HG03439 (cell line): ENCODE measurements around the gene ACTL10.
"Not testable (repeated sequence)": the region's sequence is repeated elsewhere in the genome, so short reads cannot be mapped to it uniquely, and the experiment has no call there.

Experiments
- ATAC-seq: cut with Tn5 transposase; IDR thresholded peaks from one replicate; pipeline ENCODE4 v1.9.1; 2021; ENCODE audit warnings: mild to moderate bottlenecking, moderate library complexity; ENCODE audit not compliant: unreplicated experiment

The ACTL10 gene

DNA sequence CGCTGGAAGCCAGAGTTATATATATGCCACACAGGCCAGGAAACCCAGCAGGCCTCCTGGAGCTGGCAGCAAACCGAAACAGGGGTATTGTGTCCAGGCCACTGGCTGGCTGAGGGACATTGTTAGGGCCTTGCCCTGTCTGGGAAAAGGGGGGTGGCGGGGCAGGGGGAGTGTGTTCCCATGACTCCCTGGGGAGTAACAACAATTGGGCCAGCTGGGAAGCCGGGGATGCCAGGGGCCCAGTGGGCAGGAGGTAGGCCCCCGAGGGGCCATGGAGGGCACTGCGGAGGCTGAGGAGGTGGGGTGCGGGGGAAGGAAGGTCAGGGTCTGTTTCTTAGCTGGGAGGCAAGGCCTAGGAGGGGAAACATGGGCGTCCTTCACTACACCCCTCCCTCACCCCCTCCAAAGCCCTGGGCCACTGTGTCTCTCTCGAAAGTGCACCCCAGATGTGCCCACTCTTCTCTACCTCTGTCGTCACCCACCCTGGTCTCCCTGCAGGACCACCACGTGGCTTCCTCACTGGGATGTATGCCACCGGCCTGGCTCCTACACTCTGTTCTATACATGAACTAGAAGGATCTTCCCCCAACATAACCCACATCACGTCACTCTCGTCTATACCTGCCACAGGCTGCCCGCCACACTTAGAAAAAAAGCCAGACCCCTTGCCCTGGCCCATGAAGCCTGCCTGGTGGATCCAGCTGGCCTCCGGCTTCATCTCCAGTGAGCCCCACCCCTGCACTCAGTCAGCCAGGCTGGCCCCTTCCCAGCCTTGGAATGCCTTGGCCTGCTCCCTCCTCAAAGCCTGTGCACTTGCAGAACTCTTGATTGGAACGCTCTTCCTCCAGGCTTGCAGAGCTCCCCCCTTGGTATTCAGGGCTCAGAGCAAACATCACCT is 27.2 kb downstream of the ACTL10 start:
- ATAC-seq: no peak

DNA sequence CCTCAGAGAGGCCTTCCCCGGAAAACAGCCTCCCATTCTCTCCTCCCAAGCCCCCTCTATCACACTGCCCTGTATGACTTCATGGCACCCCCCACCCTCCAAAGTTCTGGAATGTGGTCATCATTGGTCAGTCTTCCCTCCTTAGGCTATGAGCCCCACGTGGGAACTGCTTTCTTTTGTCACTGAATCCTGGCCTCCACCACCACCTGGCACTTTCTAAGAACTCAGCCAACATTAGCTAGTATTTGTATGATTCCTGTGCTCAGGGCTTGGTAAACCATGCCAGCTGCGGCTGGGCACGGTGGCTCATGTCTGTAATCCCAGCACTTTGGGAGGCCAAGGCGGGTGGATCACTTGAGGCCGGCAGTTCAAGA is 27.9 kb downstream of the ACTL10 start:
- ATAC-seq: no peak

DNA sequence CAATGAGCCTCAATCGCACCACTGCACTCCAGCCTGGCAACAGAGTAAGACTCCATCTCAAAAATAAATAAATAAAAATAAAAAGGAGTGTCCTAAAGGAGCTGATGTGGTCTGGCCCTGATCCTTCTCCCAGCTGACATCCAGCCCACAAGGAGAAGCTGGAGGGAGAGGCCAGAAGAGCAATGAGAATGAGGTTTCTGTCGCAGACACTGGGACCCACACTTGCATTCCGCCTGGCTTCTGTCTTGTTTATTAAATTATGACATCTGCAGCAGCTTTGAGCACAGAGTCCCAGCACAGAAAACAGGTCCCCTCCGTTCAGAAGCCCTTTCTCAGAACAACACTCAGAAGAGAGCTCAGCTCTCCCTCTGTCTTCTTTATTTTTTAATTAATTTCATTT is 29.7 kb downstream of the ACTL10 start:
- ATAC-seq: no peak

DNA sequence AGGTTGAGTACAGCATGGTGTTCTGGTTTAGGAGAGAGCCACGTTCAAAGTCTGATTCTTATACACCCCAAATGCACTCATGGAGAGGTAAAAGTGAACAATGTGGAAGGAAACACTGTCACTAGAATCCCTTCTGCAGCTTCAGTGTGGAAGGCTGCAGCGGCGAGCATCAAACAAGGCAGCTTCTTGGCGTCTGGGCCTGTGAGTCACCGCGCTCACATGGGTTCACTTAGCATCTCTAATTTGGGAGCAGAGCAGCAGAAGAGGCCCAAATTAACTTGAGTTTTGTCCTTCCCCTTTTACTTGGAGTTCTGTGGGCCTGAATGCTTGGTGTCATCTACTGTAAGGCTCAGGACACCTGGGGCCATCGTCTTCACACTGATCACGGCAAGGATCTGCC is 30.4 kb downstream of the ACTL10 start:
- ATAC-seq: no peak

DNA sequence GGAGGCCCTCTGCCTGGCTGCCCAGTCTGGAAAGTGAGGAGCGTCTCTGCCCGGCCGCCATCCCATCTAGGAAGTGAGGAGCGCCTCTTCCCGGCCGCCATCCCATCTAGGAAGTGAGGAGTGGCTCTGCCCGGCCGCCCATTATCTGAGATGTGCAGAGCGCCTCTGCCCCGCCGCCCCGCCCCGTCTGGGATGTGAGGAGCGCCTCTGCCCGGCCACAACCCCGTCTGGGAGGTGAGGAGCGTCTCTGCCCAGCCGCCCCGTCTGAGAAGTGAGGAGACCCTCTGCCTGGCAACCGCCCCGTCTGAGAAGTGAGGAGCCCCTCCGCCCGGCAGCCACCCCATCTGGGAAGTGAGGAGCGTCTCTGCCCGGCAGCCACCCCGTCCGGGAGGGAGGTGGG is 32.2 kb downstream of the ACTL10 start:
- not testable (repeated sequence) for ATAC-seq

DNA sequence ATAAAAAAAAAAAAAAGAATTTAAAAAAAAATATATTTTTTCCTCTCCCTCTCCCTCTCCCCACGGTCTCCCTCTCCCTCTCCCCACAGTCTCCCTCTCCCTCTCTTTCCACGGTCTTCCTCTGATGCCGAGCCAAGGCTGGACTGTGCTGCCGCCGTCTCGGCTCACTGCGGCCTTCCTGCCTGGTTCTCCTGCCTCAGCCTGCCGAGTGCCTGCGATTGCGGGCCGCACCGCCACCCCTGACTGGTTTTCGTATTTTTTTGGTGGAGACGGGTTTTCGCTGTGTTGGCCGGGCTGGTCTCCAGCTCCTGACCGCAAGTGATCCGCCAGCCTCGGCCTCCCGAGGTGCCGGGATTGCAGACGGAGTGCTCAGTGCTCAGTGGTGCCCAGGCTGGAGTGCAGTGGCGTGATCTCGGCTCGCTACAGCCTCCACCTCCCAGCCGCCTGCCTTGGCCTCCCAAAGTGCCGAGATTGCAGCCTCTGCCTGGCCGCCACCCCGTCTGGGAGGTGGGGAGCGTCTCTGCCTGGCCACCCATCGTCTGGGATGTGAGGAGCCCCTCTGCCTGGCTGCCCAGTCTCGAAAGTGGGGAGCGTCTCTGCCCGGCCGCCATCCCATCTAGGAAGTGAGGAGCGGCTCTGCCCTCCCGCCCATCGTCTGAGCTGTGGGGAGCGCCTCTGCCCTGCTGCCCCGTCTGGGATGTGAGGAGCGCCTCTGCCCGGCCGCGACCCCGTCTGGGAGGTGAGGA is 34.1 kb downstream of the ACTL10 start:
- not testable (repeated sequence) for ATAC-seq

DNA sequence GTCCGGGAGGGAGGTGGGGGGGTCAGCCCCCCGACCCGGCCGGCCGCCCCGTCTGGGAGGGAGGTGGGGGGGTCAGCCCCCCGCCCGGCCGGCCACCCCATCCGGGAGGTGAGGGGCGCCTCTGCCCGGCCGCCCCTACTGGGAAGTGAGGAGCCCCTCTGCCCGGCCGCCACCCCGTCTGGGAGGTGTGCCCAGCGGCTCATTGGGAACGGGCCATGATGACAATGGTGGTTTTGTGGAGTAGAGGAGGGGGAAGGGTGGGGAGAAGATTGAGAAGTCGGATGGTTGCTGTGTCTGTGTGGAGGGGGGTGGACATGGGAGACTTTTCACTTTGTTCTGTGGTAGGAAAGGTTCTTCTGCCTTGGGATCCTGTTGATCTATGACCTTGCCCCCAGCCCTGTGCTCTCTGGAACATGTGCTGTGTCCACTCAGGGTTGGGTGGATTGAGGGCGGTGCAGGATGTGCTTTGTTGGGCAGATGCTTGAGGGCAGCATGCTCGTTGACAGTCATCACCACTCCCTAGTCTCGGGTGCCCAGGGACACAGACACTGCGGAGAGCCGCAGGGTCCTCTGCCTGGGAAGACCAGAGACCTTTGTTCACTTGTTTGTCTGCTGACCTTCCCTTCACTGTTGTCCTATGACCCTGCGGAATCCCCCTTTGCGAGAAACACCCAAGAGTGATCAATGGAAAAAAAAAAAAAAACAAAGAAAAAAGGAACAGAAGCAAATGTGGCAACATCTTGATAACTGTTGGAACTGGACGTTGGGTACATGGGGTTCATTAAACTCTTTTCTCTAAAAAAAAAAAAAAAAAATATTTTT is 35.1 kb downstream of the ACTL10 start:
- no peak for ATAC-seq

DNA sequence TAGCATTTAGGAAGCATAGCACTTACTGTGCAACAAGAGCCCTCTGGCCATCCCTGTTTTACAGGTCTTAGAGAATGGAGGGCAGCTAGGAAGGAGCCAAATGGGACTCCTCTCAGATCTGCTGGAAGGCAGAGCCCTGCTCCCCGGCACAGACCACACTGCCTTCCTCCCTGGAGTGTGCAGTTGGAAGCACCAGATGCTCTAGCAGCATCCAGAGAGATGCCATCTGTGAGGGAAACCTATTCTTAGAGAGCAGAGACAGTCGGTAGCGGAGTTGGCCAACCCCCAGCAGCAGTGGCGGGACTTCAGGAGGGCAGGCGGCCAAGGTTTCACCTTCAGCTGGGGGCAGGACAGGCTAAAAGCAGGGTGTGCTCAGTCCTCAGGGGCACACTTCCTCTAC is 36.1 kb downstream of the ACTL10 start:
- ATAC-seq: no peak

DNA sequence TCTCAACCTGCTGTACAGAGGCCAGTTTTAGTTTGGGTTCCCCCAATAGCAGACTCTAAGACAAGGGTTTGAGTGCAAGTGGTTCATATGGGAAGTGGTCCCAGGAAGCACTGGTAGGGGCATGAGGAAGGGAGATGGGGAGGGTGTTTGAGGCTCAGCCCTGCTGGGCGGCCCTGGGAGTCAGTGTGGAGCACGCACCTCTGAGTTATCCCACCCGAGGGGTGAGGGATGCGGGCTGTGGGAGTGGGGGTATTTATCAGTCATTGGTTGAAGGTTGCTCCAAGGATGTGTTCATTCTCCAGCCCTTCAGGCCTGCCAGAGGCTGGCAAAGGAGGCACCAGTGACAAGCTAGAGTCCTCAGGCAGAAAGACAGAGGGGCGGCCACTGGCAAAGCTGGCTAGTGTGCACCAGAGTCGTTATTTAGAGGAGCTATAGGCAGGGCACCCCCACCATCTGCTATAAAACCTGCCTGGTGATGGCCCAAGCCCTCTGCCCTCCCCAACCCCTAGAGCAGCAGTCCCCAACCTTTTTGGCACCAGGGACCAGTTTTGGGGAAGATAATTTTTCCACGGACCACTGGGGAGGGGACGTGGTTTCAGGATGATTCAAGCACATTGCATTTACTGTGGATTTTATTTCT is 36.9 kb downstream of the ACTL10 start:
- ATAC-seq: no peak

DNA sequence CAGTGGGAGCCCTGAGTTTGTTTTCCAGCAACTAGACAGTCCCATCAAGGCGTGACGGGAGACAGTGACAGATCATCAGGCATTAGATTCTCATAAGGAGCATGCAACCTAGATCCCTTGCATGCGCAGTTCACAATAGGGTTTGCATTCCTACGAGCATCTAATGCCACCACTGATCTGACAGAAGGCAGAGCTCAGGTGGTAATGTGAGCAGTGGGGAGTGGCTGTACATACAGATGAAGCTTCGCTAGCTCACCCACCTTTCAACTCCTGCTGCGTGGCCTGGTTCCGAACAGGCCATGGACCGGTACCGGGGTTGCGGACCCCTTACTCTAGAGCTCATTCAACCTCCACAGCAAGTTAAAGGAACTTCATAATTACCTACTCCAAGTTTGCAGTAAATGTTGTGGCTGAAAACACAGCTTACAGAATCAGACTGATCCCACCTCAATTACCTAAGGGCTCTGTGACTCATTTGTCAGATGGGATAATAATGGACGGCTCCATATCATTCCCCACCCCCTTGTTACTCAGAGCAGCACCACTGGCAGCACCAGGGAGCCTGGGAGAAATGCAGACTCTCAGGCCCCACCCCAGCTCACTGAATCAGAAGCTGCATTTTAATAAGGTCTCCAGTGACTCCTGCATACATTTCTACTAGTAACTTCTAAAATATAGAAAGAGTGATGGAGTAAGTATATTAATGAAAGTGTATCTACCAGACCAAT is 37.6 kb downstream of the ACTL10 start:
- ATAC-seq: no peak

DNA sequence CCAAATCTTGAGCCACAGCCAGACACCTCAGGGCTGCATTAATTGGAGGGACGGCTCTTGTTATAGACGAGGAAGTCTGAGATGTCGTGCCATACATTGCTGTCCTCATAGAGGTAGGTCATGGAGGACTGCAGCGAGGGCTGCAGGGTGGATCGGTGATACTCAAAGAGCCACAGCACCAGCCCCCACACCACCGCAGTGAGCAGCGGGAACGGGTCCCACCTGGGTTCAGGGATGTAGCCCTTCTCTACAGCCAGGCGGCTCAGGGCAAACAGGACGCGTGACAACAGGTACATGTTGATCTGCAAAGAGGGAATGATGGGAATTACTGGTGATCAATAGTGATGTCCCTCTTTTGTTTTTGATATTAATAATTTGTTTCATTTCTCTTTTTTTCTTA is 40.9 kb downstream of the ACTL10 start:
- no peak for ATAC-seq

DNA sequence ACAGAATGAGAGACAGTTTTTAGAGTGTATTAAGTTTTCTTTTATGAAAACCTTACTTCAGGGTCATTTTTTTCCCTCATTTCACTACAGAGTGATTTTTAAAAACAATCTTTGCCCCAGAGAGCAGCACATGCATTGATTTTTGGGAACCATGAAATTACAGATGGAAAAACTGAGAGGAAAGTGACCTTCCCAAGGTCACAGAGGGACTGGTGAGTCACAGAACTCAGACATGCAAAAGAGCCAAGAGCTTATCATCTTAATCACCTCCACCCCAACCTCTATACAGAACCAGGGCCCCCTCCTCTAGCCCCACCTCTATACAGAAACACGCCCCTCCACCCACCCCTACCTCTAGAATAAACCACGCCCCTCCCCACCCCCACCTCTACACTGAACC is 42.7 kb downstream of the ACTL10 start:
- no peak for ATAC-seq

DNA sequence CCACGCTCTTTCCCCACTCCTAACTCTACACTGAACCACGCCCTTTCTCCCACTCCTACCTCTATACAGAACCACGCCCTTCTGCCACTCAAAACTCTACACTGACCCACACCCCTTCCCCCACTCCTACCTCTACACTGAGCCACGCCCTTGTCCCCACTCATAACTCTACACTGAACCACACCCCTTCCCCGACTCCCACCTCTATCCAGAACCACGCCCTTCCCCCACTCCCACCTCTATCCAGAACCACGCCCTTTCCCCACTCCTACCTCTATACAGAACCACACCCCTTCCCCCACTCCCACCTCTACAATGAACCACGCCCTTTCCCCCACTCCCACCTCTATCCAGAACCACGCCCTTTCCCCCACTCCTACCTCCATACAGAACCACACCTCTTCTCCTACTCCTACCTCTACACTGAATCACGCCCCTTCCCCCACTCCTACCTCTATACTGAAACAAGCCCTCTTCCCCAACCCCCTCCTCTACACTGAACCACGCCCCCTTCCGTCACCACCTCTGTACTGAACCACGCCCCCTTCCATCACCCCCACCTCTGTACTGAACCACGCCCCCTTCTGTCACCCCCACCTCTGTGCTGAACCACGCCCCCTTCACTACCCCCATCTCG is 43.3 kb downstream of the ACTL10 start:
- ATAC-seq: no peak

DNA sequence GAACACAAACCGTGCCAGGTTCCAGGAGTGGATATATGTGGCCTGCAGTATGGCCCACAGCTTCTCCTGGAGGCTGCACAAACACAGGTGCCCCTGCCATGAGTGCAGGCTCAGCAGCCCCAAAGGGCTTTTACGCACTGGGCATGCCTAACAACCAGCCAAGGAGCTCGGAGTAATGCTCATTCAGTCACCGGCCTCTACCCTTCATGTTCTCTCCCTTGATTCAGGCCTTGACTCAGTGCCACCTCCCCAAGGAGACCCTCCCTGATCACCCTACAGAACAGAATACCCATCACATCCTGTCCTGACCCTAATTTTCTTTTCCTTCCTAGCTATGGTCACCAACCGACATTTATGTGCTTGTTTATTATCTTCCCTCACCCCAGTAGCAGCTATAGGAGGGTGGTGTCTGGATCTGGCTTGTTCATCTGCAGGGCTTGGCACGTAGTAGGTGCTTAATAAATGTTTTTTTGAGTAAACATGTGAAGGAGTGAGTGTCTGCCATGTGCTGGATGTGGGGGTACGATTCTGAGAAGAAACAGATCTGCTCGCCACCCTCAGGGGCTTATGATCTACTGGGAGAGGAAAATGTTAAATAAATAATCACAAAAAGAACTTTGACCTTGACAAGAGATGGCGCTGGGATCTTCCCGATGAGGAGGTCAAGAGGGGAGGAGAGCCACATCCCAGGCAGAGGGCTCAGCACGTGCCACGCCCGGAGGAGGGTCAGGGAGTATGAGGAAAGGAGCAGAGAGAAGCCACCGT is 44.1 kb downstream of the ACTL10 start:
- ATAC-seq: no peak

DNA sequence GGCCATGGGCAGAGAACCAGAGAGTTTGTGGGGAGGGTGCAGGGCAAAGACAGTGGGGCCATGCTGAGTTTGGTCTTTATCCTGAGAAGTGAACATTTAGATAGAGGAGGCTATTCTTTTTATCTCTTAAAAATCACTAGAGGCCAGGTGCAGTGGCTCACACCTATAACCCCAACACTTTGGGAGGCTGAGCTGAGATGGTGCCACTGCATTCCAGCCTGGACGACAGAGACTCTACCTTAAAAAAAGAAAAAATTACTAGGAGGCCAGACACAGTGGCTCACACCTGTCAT is 44.6 kb downstream of the ACTL10 start:
- ATAC-seq: no peak

DNA sequence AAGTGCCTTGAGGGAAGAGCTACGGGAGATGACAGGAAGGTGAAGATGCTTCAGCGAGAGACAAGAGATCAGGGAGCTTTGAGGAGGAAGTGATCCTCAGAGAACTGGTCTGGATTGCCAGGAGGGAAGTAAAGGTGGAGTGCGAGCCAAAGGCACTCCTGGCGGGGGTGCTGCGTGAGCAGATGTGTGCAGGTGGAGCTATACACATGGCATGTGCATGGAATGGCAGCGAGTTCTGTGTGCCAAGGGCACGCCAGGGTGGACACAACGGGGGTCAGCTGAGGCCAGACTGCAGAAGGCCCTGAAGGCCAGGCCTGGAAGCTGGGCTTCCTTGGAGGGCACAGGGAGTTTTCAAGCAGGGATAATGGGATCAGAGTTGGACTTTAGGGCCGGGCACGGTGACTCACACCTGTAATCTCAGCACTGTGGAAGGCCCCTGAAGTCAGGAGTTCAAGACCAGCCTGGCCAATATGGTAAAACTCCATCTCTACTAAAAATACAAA is 47.2 kb downstream of the ACTL10 start:
- no peak for ATAC-seq

DNA sequence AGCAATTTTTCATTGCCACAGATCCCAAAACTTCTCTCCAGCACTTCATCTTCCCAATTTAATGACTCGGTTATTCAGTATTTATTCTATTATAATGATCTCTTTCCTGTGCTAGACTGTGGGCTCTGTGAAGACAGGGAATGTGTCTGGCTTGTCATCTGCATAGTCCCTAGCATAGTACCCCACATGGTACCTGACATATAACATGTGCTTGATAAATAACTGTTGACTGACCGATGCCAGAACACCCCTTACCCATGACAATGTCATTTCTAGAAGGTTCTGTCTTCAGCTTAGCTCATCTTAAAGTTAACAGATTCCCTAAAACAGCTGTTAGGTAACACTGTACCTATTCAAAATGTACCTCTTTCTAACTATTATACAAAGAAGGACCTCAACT is 49.8 kb downstream of the ACTL10 start:
- ATAC-seq: no peak
